Muscle of back (tissue), 13 donors: ENCODE measurements around the gene PLPP6. TPM values are rescaled to one million over a fixed set of nuclear protein-coding genes. Genes with fewer than 3 reads are reported as not detected.
"Not testable (repeated sequence)": the region's sequence is repeated elsewhere in the genome, so short reads cannot be mapped to it uniquely, and the experiment has no call there.

Experiments used
- DNase-seq, 3 donors: peaks; one replicate each; pipeline versions ENCODE4 v3.0.0 to v3.0.0-alpha.2; 2013
- long read RNA-seq, 9 donors: transcript quantifications; one replicate each; lab custom pipeline, GENCODE V29; 2026
- polyA plus RNA-seq, 10 donors: library from polyadenylated mRNA; unstranded; fragments of 120-200 nt; gene quantifications; one replicate each; pipeline ENCODE4 v1.2.1, GENCODE V29; 2013; ENCODE audit not compliant: insufficient read length in 10 of 10

The PLPP6 gene
- polyA plus RNA-seq: 1 to 10 TPM; 3.5 to 7.1 (median 4.4) TPM
- long read RNA-seq, donor 1, transcript PLPP6-201 (1 exons, 2,944 nt): major isoform, 6 of 6 reads
- long read RNA-seq, donor 1, partial matches to known transcripts: 0 of 6 reads
- long read RNA-seq, donor 1, other reads (novel, unspliced or antisense): 0 of 6 reads
- long read RNA-seq, donor 2, partial matches to known transcripts: 0 of 4 reads
- long read RNA-seq, donor 2, other reads (novel, unspliced or antisense): 0 of 4 reads
- long read RNA-seq, donor 3: 0 reads
- long read RNA-seq, donor 4, transcript PLPP6-201 (1 exons, 2,944 nt): major isoform, 8 of 8 reads
- long read RNA-seq, donor 4, partial matches to known transcripts: 0 of 8 reads
- long read RNA-seq, donor 4, other reads (novel, unspliced or antisense): 0 of 8 reads
- long read RNA-seq, donor 5, transcript PLPP6-201 (1 exons, 2,944 nt): major isoform, 5 of 5 reads
- long read RNA-seq, donor 5, partial matches to known transcripts: 0 of 5 reads
- long read RNA-seq, donor 5, other reads (novel, unspliced or antisense): 0 of 5 reads
- long read RNA-seq, donor 6, transcript PLPP6-201 (1 exons, 2,944 nt): major isoform, 5 of 5 reads
- long read RNA-seq, donor 6, partial matches to known transcripts: 0 of 5 reads
- long read RNA-seq, donor 6, other reads (novel, unspliced or antisense): 0 of 5 reads
- long read RNA-seq, donor 7, transcript PLPP6-201 (1 exons, 2,944 nt): major isoform, 6 of 6 reads
- long read RNA-seq, donor 7, partial matches to known transcripts: 0 of 6 reads
- long read RNA-seq, donor 7, other reads (novel, unspliced or antisense): 0 of 6 reads
- long read RNA-seq, donor 8, transcript PLPP6-201 (1 exons, 2,944 nt): major isoform, 7 of 7 reads
- long read RNA-seq, donor 8, partial matches to known transcripts: 0 of 7 reads
- long read RNA-seq, donor 8, other reads (novel, unspliced or antisense): 0 of 7 reads
- long read RNA-seq, donor 9, partial matches to known transcripts: 0 of 1 reads
- long read RNA-seq, donor 9, other reads (novel, unspliced or antisense): 0 of 1 reads

DNA sequence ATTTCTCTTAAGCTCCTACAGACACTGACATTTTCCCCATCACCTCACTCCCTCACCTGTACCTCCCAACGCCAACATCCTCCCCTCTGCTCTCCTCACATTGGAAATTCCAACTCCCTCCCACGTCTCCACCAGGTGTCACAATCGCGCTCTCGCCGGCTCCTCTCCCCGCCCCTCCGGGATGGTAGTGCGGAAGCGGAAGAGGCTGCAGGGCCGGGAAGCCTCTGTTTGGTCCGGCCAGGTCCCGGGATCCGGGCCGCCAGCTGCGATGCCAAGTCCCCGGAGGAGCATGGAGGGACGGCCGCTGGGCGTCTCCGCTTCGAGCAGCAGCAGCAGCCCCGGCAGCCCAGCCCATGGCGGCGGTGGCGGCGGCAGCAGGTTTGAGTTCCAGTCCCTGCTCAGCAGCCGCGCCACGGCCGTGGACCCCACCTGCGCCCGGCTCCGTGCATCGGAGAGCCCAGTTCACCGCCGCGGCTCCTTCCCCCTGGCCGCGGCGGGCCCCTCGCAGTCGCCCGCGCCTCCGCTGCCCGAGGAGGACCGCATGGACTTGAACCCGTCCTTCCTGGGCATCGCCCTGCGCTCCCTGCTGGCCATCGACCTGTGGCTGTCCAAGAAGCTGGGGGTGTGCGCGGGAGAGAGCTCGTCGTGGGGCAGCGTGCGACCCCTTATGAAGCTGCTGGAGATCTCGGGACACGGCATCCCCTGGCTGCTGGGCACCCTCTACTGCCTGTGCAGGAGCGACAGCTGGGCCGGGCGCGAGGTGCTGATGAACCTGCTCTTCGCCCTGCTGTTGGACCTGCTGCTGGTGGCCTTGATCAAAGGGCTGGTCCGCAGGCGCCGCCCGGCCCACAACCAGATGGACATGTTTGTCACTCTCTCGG, at the start of gene PLPP6:
TSS of gene PLPP6 (plus strand) at position 187 of the 881 bp plus-strand sequence. CDS start at position 269, 82 bp downstream.
- DNase-seq: peak; percentile 72 to 92 (median 84)

DNA sequence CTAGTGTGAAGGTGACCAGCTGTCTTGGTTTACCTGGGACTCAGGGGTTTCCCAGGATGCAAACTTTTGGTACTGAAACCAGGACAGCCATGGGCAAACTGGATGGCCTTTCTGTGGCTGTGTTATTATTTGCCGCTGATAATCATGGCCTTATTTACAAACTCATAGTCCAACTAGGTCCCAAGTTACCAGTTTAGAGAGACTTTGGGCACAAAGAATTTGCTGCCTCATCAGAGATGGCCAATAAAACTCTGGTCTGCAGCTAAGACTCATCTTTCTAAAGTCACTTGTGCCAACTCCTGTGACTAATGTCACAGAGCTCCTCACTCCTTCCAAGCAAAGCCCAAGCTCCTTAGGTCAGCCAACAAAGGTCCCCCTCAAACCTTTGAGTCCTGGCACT, 47.5 kb upstream of the PLPP6 start:
- no peak for DNase-seq

DNA sequence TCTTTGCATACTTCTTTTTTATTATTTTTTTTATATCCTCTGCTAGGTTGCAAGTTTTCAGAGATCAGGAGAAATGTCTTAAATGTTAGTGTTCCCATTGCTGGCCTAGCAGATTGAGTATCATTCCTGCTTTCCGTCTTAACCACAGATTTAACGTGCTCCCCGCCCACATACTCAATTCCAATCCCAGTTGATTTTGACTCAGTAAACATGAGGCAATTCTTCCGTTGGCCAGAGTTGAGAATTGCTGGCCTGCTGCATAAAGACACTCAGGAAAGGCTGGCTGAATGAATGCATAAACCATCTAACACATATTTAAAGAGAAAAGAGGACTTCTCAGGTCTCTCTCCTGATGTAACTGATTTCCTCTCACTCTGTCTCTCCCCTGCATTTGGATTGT, 46.8 kb upstream of the PLPP6 start:
- peak; percentile 7 to 37 (median 23) for DNase-seq

DNA sequence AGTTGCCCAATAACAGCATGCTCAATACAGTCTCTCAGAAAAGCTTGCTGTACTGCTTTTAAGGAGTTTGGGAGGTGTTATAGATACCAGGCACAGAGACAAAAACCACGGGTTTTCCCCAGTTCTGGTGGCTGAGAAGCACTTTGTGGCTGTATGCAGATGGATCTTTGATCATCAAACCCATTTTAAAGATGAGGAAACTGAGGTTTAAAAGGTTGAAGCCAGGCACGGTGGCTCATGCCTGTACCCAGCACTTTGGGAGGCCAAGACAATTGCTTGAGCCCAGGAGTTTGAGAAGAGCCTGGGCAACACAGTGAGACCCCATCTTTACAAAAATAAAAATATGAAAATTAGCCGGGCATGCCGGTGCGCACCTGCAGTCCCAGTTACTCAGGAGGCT, 46.3 kb upstream of the PLPP6 start:
- no peak for DNase-seq

DNA sequence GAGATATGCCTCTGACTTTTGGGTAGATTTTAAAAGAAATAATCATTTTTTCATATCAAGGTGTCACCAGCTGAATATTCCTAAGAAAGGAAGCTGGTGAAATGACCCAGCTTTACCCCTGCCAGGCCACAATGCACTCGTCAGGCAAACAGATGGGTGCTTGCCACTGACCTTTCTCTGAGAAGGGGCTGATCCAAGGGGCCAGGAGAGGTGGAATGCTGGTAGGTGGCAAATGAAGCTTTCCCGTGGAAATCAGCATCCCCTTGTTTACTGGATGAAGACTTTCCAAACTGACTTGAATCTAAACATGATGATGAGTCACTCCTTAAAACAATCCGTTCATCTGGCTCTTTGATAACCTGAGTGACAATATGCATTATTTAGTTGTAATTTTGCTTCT, 44.3 kb upstream of the PLPP6 start:
- DNase-seq: no peak

DNA sequence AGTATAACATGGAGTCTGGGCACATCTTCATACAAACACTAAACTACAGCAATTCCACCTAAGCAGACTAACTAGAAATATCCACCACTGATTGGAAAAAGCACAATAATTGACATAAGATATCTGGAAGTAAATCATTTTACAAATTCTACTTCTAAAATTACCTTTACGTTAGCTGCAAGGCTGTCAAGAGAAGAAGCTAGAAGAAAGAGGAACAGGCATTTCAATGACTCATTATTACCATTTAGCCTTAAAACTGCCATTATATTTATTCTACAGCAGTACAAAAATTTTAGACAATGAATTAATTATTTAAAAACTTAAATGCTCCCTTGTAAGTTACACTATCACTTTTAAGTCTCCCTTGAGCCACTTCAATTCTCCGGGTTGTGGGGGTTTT, 43.4 kb upstream of the PLPP6 start:
- DNase-seq: no peak

DNA sequence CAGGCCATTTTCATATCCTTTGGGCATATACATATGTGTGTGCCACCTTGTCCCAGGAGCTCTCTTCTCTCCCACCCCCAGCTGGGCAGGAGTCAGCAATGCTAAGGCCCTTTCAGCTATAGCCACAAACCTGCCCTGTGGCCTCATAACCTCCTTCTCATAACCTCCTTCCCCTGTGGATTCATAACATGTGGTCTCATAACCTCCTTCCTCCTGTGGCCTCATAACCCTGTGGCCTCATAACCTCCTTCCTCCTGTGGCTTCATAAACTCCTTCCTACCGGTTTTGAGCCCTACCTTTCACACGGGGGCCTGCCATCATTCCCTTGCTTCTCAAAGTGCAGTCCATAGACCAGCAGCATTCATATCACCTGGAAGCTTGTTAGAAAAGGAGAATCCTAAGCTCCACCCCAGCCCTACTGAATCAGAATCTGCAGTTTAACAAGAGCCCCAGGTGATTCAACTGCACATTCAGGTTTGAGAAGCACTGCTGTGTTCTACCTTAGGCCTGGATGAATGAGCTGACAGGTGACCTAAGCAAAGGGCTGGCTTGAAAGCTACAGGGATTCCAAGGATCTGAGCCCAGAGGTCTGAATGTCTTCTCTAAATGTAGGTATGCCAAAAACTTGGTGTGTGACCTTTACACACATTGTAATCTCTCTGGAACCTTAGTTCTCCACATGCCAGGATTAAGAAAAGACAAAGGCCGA, 41.9 kb upstream of the PLPP6 start:
- no peak for DNase-seq

DNA sequence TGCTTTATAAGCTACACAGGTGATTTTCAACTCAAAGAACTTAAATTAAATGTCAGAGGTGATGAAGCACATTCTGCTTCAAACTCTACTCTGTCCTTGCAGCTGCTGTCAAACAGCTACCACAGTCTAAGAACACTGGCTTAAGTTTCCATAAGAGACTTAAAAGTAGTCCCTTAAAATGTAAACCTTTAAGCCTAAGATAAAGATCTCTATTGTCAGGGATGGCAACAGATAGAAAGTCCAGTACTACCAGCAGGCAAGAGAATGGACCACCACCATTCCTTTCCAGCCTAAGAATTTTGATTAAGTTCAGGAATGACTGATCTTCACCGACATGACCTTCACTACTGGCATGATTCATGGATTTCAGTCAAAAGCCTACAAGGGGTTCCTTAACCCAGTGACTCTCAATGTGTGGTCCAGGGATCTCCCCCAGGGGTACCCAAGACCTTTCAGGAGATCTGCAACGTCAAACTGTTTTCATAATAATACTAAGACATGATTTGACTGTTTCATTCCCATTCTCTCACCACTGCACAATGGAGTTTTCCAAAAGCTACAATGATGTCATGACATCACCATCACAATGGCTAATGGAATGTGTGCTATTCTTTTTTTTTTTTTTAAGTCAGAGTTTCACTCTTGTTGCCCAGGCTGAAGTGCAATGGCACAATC, 41.1 kb upstream of the PLPP6 start:
- DNase-seq: no peak

DNA sequence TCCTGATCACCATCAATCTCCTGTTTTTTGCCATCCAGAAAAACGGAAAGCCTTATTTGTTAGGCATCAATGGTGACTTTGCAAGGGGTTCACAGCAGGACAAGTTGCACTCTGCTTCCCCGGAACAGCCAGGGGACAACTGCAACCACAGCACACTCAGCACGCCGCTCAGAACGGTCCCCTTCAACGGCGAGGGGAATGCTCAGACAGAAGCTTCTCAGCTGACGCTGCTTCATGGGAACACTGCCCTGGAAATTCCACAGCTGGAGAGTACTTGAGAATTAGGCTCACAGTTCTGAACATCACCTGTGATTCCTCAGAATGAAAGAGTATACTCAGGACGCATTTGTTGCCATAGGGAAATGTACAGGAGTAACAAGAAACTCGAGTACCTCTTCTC, 40.1 kb upstream of the PLPP6 start:
- DNase-seq: no peak

DNA sequence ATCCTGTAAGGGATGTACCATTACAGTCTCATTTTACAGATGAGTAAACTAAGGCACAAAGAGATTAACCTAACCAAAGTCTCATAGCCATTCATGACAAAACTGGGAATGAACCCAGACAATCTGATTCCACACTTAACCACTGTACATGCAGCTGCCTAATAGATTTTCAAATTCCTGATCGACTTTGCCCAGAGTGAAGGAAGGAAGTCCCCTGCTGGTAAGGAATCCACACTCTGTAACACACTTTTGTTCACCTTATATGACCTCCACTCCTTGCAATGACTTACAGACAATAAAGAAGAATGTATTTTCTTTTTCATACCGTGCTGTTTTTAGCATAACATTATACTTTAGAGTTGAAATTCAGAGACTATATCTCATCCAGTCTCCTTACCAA, 31.3 kb upstream of the PLPP6 start:
- DNase-seq: no peak

DNA sequence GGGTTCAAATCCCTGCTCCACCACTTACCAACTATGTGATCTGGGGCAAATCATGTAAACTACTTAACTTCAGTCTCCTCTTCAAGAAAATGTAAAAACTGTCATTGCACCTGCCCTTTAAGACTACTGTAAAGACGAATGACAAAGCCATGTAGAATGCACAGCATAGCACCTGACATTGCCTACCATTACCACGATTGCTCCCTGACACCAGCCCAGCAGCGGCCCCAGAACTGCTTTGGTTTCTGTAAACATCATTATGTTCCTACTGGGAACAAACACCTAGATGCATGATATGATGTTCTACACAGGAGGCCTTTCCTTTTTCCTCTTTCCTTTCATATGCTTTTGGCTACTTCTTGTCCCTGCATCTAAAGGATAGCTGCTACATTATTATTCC, 23.1 kb upstream of the PLPP6 start:
- DNase-seq: no peak

DNA sequence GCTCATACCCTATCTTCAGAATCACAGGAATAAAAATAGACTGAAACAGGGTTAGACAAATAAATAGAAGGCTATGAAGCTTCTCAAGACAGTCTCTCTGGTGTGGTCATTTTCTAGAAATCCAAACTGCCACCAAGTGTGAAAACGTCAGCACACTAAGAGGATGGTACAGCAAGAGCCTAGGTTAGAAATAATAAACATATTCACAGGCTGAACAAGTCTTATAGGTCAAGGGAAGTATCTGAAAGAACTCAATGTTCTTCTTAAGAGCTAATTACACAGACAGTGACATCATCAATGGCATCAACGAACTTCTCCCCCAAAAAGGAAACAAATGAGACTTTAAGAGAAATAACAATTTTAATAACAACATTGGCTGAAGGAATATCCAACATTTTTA, 22.7 kb upstream of the PLPP6 start:
- no peak for DNase-seq

DNA sequence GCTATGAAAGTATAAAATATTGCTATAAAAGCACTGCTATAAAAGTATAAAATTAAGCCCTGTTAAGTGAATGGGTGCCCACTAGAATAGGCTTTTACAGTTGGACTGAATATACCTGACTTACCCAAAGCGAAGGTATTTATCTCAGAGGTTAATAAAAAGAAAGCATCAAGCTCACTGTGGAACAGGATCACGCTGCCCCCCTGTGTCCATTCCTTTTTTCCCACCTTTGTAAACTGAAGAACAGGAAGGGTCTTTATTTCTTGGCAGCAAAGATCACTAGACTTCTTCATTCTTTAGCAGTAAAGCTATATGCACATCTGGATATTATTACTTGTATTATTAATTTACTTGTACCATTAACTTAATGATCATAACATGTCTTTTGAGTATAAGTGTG, 22.1 kb upstream of the PLPP6 start:
- DNase-seq: peak in 1 of 3 donors; percentile 6

DNA sequence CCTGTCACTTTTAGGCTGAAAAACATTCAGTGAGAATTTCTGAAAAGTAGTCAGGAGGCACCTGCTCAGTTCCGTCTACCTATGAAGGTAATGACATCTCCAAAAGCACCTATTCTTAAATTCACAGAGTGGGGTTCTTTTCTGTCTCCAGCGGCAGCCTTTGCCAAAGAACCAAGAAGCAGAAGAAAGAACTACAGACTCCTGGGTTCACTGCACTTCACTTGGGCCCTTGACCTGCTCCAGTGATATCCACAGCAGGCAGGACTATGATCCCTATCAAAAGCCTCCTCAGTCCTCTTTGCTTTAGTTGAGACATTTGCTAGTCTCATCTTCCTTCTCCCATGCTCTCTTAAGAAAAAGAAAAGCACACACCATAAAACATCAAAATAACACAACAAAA, 19.7 kb upstream of the PLPP6 start:
- DNase-seq: no peak

DNA sequence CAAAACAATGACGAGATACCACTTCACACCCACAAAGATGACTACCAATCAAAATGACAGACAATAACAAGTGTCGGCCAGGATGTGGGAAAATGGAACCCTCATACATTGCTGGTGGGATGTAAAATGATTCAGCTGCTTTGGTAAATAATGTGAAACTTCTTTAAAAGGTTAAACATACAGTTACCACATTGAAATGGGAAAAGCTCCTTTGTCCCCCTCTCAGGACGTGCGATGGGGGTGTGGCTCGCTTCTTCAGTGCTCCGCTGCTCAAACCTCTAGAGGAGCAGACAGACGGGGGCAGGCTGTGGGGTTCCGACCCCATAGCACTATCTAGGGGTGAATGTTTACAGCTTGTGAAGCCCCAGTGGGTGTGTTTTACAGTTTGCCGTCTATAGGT, 8.0 kb upstream of the PLPP6 start:
- DNase-seq: no peak

DNA sequence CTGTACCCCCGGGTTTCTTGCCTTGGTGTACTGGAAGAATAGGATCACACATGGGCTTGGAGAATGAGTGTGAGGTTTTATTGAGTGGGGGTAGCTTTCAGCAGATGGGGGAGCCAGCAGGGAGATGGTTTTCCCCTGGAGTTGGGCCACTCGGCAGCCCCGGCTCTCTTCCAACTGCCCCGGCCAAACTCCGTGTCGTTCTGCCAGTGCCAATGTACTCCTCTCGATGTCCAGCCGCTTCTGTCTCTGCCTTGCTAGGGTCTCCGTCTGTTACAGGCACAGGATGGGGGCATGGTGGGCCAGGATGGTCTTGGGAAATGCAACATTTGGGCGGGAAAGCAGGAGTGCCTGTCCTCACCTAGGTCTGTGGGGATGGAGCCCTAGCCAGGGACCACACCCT, 7.6 kb upstream of the PLPP6 start:
- no peak for DNase-seq

DNA sequence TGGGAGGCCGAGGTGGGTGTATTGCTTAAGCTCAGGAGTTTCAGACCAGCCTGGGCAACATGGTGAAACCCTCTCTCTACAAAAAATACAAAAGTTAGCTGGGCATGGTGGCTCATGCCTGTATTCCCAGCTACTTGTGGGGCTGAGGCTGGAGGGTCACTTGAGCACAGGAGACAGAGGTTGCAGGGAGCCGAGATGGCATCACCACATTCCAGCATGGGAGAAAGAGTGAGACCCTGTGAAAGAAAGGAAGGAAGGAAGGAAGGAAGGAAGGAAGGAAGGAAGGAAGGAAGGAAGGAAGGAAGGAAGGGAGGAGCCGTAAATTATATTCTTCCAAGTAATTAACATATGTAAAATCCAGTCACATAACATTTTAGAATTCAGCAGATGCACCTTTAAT, 5.9 kb upstream of the PLPP6 start:
- DNase-seq: not testable (repeated sequence)

DNA sequence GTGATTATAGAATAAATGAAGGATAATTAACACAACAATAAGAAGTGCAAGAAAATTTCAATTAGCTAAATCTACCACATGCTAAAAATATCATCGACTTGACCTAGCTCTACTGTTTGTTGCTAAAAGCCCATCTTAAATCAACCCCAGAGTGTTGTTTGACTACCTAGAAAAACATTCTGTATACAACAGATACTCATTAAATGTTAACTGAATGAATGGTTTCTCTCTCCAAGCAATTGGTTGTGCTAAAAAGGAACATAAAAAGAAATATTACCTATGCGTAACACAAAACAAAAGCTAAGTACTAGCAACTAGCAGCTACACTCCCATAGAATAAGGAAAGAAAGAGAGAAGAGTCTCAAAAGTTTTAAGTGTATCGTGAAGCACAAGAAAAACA, 5.5 kb upstream of the PLPP6 start:
- no peak for DNase-seq

DNA sequence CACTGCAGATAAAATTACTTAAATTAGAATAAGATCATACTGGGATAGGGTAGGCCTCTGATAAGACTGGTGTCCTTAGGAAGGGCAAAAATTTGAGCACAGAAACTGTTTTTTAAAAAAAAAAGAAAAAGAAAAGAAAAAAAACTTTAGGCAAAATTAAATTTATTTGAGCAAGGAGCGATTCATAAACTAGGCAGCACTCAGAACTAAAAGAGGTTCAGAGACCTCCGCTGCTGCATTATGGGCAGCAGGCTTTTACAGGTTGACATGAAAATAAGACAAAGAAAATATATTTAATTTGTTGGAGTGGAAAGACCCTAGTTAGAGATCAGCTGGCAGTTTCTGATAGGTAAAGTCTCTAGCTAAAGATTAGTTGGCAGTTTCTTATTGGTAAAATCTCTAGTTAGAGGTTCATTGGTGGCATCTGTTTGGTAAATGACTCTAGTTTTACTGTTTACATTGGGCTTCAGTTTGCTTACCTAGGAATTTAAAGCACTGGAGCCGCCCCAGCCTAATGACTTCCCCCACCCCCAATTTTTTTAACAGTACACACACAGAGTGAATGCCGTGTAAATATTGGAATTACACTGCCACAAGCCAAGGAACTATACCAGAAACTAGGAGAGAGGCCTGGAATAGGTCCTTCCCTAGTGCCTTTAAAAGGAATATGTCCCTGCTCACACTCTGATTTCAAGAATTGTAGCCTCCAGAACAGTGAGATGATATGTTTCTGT, 4.5 kb upstream of the PLPP6 start:
- no peak for DNase-seq

DNA sequence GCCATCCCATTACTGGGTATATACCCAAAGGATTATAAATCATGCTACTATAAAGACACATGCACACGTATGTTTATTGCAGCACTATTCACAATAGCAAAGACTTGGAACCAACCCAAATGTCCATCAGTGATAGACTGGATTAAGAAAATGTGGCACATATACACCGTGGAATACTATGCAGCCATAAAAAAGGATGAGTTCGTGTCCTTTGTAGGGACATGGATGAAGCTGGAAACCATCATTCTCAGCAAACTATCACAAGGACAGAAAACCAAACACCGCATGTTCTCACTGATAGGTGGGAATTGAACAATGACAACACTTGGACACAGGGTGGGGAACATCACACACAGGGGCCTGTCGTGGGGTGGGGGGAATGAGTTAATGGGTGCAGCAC, 1.4 kb upstream of the PLPP6 start:
- DNase-seq: not testable (repeated sequence)
